HG03558 (cell line): ENCODE results near the gene ROCK1.

Experiments
- ATAC-seq: cut with Tn5 transposase; IDR thresholded peaks from one replicate; pipeline ENCODE4 v1.9.1; 2021; ENCODE audit warnings: moderate number of reproducible peaks; ENCODE audit not compliant: unreplicated experiment; ENCODE audit errors: extremely low read depth

ROCK1 gene

DNA sequence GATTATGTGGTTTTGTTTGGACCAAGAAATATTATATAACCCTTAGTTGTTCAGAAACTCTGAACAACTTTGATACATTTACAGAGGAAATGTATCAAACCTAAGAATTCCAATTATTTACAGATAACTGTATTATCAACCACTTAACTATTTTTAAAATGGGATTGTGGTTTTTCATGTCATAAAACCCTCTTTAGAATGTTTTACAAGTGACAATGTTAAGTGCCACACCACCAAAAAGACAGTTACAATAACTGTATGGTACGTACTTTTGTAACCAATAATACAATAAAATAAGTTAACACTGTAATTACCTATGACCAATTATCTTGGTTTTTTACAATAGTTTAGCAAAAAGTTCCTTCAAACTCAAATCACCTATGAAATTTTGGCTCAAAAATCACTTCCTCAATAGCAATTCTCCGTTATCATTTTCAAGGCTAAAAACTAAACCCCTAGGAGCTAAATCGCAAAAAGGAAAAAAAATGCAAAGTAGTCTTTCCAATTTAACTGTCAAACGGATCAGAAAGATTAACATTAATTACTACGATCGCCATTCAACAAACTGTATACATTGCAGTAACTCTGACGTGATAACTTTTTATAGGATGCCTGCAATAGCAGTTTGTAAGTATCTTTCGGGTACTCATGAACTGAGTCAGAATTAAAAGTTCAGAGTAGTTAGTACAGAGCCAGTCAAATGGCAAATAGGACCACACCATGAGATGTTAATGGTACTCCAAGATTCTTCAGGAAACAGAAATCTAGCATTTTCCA lies 1.5 kb downstream of the ROCK1 start:
- ATAC-seq: no peak

GRCh38 chr18:21105936-21106335 lies 5.7 kb downstream of the ROCK1 start:
- ATAC-seq: no peak

DNA sequence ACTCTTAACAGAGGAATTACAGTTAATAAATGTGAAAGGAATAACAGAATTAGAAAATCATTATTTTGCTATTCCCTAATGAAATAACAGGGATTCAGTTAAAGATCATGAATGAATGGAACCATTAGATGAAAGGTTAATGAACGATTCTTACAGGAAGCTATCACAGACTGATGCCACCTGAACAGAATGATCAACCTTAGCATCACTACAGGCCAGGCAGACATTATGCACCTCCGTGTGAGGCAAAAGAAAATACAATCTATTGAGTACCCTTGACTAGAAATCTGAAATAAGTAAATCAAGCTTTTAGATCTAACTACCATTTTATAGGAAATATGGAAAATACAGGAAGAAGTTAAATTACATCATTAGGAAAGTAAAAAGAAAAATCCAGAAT lies 10.4 kb downstream of the ROCK1 start:
- no peak for ATAC-seq

GRCh38 chr18:21100678-21101077 lies 10.9 kb downstream of the ROCK1 start:
- ATAC-seq: no peak

DNA sequence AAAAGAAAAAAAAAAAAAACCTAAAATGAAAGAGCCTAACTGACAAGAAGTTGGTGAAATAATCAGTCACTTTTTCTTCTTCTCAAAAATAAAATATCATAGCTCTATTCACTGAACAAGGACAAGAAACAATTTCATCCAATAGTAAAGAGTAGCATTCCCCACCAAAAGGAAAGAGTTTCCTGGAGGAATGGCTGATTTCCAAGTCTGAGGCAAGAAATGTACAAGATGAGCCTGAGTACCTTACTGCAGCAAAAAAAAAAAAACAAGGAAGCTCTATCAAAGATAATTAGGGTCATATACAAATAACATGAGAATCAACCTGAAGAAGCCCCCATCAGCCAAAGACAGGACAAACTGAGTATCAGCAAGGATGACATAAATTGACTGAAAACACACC lies 11.5 kb downstream of the ROCK1 start:
- ATAC-seq: no peak

GRCh38 chr18:21099442-21099841 lies 12.2 kb downstream of the ROCK1 start:
- peak; percentile 48 for ATAC-seq

DNA sequence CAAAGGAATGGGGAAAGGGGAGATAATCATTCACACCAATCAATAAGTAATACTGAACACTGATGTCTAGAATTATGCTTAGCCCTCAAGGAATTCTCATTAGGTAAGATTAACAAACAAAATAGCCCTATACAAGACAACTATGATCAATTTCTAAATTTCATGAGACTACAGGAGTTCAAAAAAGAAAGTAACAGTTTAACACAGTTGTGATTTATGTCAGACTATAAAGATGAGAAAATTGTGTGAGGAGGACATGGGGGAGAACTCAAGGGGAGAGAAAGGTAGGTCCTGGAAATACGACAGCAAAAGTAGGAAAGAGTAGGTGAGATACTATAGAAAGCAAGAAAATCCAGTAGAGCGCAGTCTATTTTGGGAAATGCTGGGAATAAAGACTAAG lies 14.9 kb downstream of the ROCK1 start:
- no peak for ATAC-seq

DNA sequence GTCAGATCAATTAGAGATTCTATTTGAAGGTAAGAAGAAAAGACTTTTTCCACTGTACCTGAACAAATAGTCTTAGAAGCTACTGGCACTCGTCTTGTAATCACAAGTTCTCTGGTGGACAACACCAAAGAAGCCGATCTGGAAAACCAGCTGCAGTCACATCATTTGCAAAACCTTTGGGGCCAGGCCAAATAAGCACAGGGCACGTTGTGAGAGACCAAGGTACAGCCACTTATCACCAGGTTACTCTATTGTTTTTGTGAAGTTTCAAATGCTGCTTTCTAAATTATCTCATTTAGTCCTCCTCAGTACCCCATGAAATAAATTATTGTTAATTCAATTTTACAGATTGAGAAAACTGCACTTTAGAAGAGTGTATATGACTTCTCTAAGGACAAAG lies 18.5 kb downstream of the ROCK1 start:
- no peak for ATAC-seq

- no peak for ATAC-seq
Observed at GRCh38 chr18:21090680-21091079, 20.9 kb downstream of the ROCK1 start.

GRCh38 chr18:21085579-21086166 lies 25.9 kb downstream of the ROCK1 start:
- ATAC-seq: no peak

DNA sequence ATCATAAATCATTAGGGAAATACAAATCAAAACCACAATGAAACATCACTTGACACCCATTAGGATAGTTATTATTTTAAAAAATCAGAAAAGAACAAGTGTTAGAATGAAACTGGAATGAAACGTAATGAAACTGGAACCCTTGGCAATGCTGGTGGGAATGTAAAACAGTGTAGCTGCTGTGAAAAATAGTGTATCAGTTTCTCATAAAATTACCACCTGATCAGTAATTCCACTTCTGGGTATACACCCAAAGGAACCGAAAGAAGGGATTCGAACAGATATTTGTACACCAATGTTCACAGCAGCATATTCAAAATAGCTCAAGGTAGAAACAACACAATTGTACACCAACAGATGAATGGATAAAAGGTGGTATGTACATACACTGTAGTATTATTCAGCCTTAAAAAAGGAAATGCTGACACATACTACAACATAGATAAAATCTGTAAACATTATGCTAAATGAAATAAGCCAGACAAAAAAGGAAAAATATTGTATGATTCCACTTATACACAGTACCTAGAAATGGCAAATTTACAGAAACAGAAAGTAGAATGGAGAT lies 27.0 kb downstream of the ROCK1 start:
- no peak for ATAC-seq

DNA sequence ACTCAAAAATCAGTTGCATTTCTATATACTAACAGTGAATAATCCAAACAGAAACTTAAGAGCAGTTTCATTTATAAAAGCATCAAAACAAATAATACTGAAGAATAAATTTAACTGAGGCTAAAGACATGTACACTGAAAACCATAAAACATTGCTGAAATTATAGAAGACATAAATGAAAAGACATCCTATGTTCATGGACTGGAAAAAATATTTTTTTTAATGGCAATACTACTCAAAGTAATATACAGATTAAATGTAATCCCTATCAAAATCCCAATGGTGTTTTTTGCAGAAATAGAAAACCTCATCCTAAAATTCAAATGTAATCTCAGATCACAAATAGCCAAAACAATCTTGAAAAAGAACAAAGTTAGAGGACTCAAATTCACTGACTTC lies 28.6 kb downstream of the ROCK1 start:
- ATAC-seq: no peak

- ATAC-seq: no peak
Observed at GRCh38 chr18:21081426-21081825, 30.2 kb downstream of the ROCK1 start.

- no peak for ATAC-seq
Observed at GRCh38 chr18:21080576-21080975, 31.0 kb downstream of the ROCK1 start.

GRCh38 chr18:21074336-21075323 lies 37.0 kb downstream of the ROCK1 start:
- ATAC-seq: no peak

DNA sequence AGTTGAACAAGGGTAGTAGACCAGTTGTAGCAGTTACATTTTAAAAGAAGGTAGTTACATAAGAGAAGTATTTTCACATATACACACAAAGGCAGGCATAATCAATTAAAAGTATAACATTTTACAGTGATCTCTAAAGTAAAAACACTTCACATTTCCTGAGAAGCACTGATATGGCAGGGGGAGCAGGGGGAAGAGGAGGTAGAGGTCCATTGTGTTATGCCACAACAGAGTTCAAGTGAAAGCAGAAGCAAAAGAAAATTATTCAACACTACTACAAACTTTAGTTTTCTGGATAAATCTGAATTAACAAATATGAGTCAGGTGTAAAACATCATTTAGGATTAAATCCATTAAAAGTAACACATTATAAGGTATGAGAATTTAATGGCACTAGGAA lies 38.4 kb downstream of the ROCK1 start:
- ATAC-seq: no peak

- no peak for ATAC-seq
Observed at GRCh38 chr18:21071071-21071470, 40.5 kb downstream of the ROCK1 start.

DNA sequence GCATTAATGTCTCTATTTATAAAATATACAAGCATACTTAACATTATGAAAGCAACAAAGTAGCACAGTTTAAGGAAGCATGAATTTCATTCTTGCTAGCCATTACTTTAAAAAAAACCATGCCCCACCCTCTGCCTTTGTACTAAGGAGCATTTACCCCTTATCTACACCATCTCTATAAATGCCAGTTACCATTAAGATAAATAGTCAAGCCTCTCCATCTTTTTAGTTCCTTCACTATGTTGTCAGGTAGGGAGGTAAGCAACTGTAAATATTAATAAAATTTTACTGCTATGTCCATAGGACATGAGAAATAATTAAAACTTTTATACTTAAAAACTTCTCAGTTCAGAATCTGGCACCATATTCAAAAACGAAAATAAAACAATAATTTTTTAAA lies 42.1 kb downstream of the ROCK1 start:
- ATAC-seq: no peak

- no peak for ATAC-seq
Observed at GRCh38 chr18:21064347-21064746, 47.3 kb downstream of the ROCK1 start.

GRCh38 chr18:21063011-21063410 lies 48.6 kb downstream of the ROCK1 start:
- ATAC-seq: no peak

DNA sequence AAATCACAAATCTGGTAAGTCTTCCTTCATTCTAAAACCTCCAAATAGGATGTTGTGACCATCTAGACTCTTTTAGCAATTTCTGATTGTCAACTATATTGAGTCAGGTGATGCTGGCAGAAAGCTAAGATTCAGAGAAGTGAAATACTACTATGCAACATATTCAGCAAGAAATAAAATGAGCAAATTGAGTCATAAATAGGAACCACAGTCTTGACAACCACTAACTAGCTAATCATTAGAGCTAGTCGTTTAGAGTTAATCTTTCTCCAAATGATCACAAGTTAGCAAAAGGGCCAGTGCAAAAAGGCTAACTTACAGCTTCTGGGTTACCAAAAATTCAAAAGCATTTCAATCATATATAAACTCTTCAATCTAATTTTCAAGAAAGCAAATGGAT lies 54.5 kb downstream of the ROCK1 start:
- ATAC-seq: no peak
